Measurements from ENCODE around the gene FYCO1.

DNA sequence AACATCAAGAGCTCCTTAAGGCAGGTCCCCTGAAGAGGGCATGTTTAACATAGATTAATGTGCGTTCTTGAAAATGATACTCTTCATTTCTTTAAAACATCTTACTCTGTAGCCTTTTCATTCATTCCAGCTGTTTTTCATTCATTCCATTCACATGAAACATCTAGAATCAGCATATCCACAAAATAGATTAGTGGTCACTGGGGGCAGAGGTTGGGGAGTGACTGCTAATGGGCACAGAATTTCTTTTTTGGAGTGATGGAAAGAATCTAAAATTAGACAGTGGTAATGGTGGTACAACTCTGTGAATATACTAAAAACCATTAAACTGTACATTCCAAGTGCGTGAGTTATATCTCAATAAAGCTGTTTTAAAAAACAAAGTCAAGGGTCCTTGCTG lies 67.7 kb downstream of the FYCO1 start:
- TF ChIP-seq POLR2A (IDR thresholded peaks at IDR 0.05) (no peak), POLR2AphosphoS5 (IDR thresholded peaks at IDR 0.05) (no peak), EP300 (IDR thresholded peaks at IDR 0.05) (no peak)
- TF ChIP-seq, protein P1, sequence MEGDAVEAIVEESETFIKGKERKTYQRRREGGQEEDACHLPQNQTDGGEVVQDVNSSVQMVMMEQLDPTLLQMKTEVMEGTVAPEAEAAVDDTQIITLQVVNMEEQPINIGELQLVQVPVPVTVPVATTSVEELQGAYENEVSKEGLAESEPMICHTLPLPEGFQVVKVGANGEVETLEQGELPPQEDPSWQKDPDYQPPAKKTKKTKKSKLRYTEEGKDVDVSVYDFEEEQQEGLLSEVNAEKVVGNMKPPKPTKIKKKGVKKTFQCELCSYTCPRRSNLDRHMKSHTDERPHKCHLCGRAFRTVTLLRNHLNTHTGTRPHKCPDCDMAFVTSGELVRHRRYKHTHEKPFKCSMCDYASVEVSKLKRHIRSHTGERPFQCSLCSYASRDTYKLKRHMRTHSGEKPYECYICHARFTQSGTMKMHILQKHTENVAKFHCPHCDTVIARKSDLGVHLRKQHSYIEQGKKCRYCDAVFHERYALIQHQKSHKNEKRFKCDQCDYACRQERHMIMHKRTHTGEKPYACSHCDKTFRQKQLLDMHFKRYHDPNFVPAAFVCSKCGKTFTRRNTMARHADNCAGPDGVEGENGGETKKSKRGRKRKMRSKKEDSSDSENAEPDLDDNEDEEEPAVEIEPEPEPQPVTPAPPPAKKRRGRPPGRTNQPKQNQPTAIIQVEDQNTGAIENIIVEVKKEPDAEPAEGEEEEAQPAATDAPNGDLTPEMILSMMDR (IDR thresholded peaks at IDR 0.05) = no peak
